GM10266 (cell line): ENCODE measurements around the gene HOXB3.

Experiments
- DNase-seq: peaks from one replicate; pipeline ENCODE4 v3.0.0; 2012; ENCODE audit errors: extremely low spot score
- TF ChIP-seq, protein P1 (sequence below): IDR thresholded peaks from 2 replicates; pipeline ENCODE4 v1.5.1; 2012; ENCODE audit warnings: mild to moderate bottlenecking, low read depth; ENCODE audit not compliant: control insufficient read depth, insufficient read depth; ENCODE audit errors: missing control alignments

Gene HOXB3

GRCh38 chr17:48583708-48584222 is 6.3 kb downstream of the HOXB3 start:
- TF ChIP-seq, protein P1, sequence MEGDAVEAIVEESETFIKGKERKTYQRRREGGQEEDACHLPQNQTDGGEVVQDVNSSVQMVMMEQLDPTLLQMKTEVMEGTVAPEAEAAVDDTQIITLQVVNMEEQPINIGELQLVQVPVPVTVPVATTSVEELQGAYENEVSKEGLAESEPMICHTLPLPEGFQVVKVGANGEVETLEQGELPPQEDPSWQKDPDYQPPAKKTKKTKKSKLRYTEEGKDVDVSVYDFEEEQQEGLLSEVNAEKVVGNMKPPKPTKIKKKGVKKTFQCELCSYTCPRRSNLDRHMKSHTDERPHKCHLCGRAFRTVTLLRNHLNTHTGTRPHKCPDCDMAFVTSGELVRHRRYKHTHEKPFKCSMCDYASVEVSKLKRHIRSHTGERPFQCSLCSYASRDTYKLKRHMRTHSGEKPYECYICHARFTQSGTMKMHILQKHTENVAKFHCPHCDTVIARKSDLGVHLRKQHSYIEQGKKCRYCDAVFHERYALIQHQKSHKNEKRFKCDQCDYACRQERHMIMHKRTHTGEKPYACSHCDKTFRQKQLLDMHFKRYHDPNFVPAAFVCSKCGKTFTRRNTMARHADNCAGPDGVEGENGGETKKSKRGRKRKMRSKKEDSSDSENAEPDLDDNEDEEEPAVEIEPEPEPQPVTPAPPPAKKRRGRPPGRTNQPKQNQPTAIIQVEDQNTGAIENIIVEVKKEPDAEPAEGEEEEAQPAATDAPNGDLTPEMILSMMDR, result no peak
- no peak for DNase-seq

DNA sequence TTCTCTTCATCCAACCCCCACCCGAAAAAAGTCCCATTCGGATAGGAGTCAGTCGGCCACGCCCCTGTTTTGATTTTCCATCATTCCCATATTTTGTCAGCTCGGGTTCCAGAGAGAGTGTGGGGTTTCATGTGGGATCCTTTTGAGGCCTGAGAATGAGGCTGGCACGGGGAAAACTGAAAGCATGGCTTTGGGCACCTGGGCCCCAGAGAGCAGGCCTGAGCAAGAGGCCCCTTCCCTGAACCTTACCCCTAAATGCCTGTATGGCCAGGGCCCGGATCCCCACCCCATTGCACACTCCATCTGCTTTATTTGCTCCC is 7.3 kb downstream of the HOXB3 start:
- no peak for DNase-seq
- TF ChIP-seq, protein P1, result no peak

DNA sequence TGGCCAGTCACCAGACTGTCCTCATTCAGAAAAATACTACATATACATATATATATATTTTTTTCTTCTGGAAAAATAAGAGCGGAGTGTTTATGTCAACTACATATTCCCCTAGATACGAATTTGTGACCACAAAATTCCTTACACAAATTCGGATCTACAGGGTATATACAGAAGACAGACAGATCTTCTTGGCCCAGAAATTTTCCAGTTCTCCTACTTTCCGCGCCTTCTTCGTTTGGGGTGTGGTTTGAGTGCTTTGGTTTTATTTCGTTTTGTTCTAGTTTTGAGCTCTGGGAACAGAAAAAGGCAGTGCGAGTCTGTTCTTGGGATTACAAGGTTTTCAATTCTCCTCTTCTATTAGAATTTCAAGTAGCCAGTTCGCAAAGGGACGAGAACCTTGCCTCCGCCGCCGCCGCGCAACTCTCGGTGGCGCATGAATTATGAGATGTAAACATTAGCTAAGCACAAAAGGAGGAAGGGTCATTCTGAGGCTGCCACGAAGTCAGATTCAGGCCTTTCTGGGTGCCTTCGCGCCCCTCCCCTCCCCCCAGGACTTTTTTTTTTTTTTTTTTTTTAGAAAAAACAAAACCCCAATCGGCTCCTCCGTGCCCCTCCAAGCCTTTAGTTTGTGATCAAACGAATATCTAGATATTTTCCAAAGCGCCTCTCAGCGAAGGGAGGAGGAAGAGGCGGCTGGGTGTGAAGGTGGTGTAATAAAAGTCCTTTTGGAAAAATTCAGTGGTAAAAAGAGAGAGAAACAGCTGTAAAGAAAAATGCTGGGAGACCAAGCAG is 10.1 kb downstream of the HOXB3 start:
- TF ChIP-seq, protein P1, result no peak
- no peak for DNase-seq

DNA sequence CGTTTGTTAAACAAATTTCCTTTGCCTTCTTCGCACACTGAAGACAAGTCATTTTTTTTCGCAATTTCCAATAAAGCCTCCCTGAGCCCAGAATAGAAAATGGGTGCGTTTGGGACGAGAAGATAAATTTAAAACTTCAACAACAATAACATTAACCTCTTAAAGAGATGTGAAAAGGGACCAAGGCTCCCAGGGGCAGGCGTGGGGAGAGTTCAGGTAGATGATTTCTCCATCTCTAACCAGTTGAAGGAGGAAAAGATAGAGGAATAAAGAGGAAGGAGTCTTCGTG is 10.6 kb downstream of the HOXB3 start:
- no peak for DNase-seq
- TF ChIP-seq, protein P1, result no peak

- no peak for DNase-seq
- TF ChIP-seq, protein P1, result no peak
Measured at GRCh38 chr17:48578616-48579470, 11.2 kb downstream of the HOXB3 start.

DNA sequence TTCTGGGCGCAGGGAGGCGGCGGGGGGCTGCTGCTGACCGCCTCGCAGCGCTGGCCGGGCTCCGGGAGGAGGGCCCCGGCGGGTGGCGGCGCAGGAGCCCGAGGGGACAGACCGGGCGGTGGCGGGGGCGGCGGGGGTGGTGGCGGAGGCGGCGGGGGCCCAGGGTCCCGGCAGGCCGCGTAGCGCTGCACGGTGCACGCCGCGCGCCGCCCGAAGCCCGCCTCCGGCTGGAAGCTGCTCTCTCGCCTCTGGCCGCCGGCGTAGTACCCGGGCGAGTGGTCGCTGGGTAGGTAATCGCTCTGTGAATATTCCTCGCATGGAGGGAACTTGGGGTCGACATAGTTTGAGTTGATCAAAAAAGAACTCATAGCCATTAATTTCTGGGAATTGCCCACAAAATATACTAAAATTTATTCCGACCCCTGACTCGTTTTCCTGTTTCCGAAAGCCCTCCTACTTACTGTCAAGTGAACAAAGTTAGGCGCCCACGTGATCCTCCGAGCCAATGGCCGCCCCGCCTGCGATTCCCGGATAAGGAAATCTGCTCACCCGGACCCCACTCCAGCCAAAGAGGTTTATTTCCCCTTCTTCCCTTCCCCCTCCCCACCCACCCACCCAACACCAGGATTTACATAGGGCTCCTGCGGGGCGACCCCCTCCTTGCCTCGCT is 12.0 kb downstream of the HOXB3 start, which contains the start of gene HOXB4:
Gene HOXB4 (minus strand): TSS at position 405 of the 670 bp plus-strand sequence. CDS start 31 bp downstream, at position 374.
- TF ChIP-seq, protein P1, result no peak
- peak; percentile 90 for DNase-seq
